ENCODE results near the gene IL32. TPM values are rescaled to one million over a fixed set of nuclear protein-coding genes. Genes with fewer than 3 reads are reported as not detected.

Gene IL32
- total and polyA plus RNA-seq, 7 donors: 90.5 to 749 (median 192) TPM

DNA sequence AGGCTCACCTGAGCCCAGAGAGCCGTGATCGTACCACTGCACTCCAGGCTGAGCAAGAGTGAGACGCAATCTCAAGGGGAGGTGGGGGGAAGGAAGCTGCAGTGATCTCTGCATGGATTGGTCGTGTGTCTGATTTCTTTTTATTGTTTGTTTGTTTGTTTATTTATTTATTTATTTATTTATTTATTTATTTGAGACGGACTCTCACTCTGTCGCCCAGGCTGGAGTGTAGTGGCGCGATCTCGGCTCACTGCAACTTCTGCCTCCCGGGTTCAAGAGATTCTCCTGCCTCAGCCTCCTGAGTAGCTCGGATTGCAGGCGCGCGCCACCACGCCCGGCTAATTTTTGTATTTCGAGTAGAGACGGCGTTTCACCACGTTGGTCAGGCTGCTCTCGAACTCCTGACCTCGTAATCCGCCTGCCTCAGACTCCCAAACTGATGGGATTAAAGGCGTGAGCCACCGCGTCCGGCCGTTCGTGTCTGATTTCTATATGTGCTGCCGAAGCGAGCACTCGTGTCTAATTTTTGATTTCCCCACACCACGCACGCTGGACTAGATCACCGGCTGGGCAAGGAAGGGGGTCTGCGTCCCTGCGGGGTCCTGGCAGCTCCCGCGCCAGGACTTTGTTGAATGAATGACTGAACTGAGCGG, 45.7 kb upstream of the IL32 start:
- TF ChIP-seq, protein P1, sequence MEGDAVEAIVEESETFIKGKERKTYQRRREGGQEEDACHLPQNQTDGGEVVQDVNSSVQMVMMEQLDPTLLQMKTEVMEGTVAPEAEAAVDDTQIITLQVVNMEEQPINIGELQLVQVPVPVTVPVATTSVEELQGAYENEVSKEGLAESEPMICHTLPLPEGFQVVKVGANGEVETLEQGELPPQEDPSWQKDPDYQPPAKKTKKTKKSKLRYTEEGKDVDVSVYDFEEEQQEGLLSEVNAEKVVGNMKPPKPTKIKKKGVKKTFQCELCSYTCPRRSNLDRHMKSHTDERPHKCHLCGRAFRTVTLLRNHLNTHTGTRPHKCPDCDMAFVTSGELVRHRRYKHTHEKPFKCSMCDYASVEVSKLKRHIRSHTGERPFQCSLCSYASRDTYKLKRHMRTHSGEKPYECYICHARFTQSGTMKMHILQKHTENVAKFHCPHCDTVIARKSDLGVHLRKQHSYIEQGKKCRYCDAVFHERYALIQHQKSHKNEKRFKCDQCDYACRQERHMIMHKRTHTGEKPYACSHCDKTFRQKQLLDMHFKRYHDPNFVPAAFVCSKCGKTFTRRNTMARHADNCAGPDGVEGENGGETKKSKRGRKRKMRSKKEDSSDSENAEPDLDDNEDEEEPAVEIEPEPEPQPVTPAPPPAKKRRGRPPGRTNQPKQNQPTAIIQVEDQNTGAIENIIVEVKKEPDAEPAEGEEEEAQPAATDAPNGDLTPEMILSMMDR (IDR thresholded peaks at IDR 0.05): no peak
- ATAC-seq (no peak), DNase-seq (no peak)
- H3K9me3 ChIP-seq: no peaks in the 10 kb centered on the region
- peaks cover 0 to 20% (median 3%) of the 10 kb centered on the region in 3 donors for H3K27me3 ChIP-seq (ENCODE audit: insufficient read depth in 3 of 3, low read length in 2 of 3)
- H3K36me3 ChIP-seq (ENCODE audit: insufficient read depth in 1 of 2, low read depth in 1 of 2): no peaks in the 10 kb centered on the region
- peaks cover 24% of the 10 kb centered on the region for H3K4me1 ChIP-seq
- WGBS, 3 donors: 28 to 29% (median 29%) methylated on average over 40 of the region's 40 CpGs
- H3K4me3 ChIP-seq: peak overlapping the region; percentile 94
- intact Hi-C loops (cut with DNase I): no loop called here
- peak overlapping the region; percentile 100 for H3K27ac ChIP-seq

DNA sequence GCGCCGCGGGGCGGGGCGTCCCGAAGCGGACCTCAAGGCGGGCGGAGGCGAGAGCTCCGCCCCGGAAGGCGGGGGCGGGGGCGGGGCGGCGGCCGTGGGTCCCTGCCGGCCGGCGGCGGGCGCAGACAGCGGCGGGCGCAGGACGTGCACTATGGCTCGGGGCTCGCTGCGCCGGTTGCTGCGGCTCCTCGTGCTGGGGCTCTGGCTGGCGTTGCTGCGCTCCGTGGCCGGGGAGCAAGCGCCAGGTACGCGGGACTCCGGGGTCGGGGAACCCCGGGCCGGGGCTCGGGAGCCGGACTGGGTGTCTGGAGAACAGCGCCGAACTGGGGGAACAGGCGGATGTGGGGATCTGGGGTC, 45.2 kb upstream of the IL32 start, which contains the start of gene TNFRSF12A:
Gene TNFRSF12A, plus strand, starts transcription at position 122 of the 357 bp plus-strand sequence. Its CDS starts 30 bp downstream, at position 152.
- peak; percentile 85 to 88 for DNase-seq
- intact Hi-C loops (cut with DNase I): no loop called here
- peak; percentile 20 to 32 (median 30) for ATAC-seq
- TF ChIP-seq, protein P1 (IDR thresholded peaks at IDR 0.05): no peak
- H3K4me3 ChIP-seq: peak within 1 kb of the TSS; percentile 94
- H3K9me3 ChIP-seq: no peaks in the 10 kb centered on the region
- peaks cover 0 to 1% of the 10 kb centered on the region in 2 donors for H3K36me3 ChIP-seq (ENCODE audit: insufficient read depth in 1 of 2, low read depth in 1 of 2)
- peak within 1 kb of the TSS; percentile 100 for H3K27ac ChIP-seq
- H3K4me1 ChIP-seq: peaks cover 29% of the 10 kb centered on the region
- peaks cover 0 to 20% (median 2%) of the 10 kb centered on the region in 3 donors for H3K27me3 ChIP-seq (ENCODE audit: insufficient read depth in 3 of 3, low read length in 2 of 3)
- WGBS, 3 donors: 0 to 2% (median 0%) methylated on average over 35 to 49 of the region's 49 CpGs

DNA sequence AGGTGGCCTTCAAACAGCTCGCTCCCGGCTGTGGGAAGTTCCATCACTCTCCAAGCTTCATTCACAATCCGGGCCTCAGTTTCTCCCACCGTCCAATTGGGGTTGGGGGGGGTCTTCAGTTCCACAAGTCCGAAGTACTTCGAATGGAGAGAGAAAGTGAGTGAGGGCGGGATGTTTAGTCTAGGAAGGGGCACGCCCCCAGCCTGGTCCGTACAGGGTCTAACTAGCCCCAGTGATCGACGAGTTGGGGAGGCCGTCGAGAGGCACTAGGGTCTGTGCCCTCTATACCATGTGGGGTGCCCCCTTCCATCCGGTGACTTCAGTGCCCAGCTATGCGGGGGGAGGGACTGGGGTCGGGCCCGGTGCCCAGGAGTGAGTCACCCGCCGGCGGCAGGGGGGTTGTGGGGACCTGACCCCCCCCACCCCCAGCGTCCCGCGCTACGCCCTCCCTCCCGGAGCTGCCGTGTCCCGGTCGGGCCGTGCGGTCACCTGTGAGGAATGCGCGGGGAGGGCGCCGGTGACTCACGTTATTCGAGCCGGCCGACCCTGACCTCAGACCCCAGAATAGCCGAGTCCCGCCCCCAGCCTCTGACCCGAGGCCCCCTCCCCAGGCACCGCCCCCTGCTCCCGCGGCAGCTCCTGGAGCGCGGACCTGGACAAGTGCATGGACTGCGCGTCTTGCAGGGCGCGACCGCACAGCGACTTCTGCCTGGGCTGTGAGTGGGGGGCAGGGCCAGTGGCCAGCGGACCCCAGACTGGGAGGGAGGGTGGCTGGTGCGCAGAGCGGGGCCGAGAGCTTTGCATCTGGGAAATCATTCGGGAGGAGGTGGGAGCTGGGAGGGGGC, 44.6 kb upstream of the IL32 start:
- Histone ChIP-seq H3K9me3 (no peaks in the 10 kb centered on the region), H3K4me1 (peaks cover 31% of the 10 kb centered on the region), H3K36me3 (ENCODE audit: insufficient read depth in 1 of 2, low read depth in 1 of 2) (peaks cover 0 to 7% of the 10 kb centered on the region in 2 donors), H3K27me3 (ENCODE audit: insufficient read depth in 3 of 3, low read length in 2 of 3) (peaks cover 0 to 18% (median 1%) of the 10 kb centered on the region in 3 donors), H3K27ac (peak overlapping the region; percentile 100), H3K4me3 (peak overlapping the region; percentile 94)
- intact Hi-C loops (cut with DNase I): no loop called here
- peak; percentile 91 to 96 for DNase-seq
- TF ChIP-seq, protein P1 (IDR thresholded peaks at IDR 0.05): no peak
- peak; percentile 61 to 66 (median 64) for ATAC-seq
- WGBS, 3 donors: 1% methylated on average over 44 to 57 of the region's 57 CpGs

DNA sequence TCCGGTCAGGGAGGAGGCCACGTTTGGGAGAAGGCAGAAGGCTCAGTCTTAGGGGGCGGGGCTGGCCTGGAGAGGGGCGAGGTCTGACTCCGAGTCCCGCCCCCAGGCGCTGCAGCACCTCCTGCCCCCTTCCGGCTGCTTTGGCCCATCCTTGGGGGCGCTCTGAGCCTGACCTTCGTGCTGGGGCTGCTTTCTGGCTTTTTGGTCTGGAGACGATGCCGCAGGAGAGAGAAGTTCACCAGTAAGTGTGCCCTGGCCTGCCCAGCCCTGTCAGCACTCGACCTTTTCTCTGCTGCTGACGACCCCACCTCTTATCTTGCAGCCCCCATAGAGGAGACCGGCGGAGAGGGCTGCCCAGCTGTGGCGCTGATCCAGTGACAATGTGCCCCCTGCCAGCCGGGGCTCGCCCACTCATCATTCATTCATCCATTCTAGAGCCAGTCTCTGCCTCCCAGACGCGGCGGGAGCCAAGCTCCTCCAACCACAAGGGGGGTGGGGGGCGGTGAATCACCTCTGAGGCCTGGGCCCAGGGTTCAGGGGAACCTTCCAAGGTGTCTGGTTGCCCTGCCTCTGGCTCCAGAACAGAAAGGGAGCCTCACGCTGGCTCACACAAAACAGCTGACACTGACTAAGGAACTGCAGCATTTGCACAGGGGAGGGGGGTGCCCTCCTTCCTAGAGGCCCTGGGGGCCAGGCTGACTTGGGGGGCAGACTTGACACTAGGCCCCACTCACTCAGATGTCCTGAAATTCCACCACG, 43.8 kb upstream of the IL32 start:
- no peaks in the 10 kb centered on the region for H3K9me3 ChIP-seq
- peaks cover 0 to 18% (median 1%) of the 10 kb centered on the region in 3 donors for H3K27me3 ChIP-seq (ENCODE audit: insufficient read depth in 3 of 3, low read length in 2 of 3)
- peak; percentile 90 to 96 for DNase-seq
- H3K4me3 ChIP-seq: peak overlapping the region; percentile 94
- peak overlapping the region; percentile 100 for H3K27ac ChIP-seq
- 9 to 10% (median 9%) methylated on average over 21 to 25 of the region's 25 CpGs for WGBS, 3 donors
- peaks cover 0 to 15% of the 10 kb centered on the region in 2 donors for H3K36me3 ChIP-seq (ENCODE audit: insufficient read depth in 1 of 2, low read depth in 1 of 2)
- intact Hi-C loops (cut with DNase I): no loop called here
- ATAC-seq: peak; percentile 55 to 65 (median 60)
- peaks cover 31% of the 10 kb centered on the region for H3K4me1 ChIP-seq
- TF ChIP-seq, protein P1 (IDR thresholded peaks at IDR 0.05): peak; percentile 33

Measured in psoas muscle (tissue), 8 donors.